Measurements from ENCODE around the gene AQR. TPM values are rescaled to one million over a fixed set of nuclear protein-coding genes. Genes with fewer than 3 reads are reported as not detected.

The AQR gene
- total and polyA plus RNA-seq, 2 of the 8 experiments (the other 6 are each of a cell fraction or from before 2014, with no cell fraction given): 34.5 to 57.6 TPM

DNA sequence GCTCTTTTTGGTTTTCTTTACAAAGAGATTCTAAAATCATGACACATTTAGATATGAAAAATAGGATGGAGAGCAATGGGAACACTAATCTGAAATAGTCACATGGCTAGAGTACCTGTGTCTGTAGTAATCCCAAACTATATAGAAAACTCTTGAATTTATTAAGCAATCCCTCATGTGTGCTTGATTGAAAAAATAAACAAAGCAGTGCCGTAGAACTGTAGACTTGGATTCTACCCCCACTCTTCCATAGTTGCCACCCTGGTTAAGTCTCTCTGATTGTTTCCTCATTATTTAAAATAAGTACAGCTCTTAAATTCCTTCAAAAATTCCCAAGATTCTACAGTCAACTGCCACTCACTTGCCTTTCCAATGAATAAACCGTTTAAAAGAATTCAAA lies 115.3 kb downstream of the AQR start:
- DNase-seq (ENCODE audit: low read depth in 1 of 2, low spot score in 2 of 2) (no peak), FAIRE-seq (no peak)
- no peaks in the 10 kb centered on the region for H3K79me1 ChIP-seq (ENCODE audit: low read depth, low read length)
- ChIA-PET CTCF (ENCODE audit: partially characterized antibody) (interaction anchor here (1.0 to 1.4 kb wide), 3 partner anchors 25 to 43 kb away, joined by 3 read pairs; no protein-coding TSS in a partner anchor), POLR2A (ENCODE audit: partially characterized antibody) (no interaction called here)
- H3K9me3 ChIP-seq (ENCODE audit: insufficient read depth in 2 of 2, low read depth in 1 of 2, low read length in 1 of 2): no peaks in the 10 kb centered on the region
- no peaks in the 10 kb centered on the region for H3K4me1 ChIP-seq (replicated peaks in 1 of 4; ENCODE audit: control insufficient read depth in 3 of 4, insufficient read depth in 4 of 4, low read length in 3 of 4)
- H2BK15ac ChIP-seq (ENCODE audit: low read length): no peak overlapping the region
- H2BK120ac ChIP-seq (replicated peaks; ENCODE audit: low read depth, low read length): no peak overlapping the region
- no peak overlapping the region for H2AFZ ChIP-seq (ENCODE audit: low read length)
- no peak overlapping the region for H3K23ac ChIP-seq (ENCODE audit: insufficient read length)
- no peak overlapping the region for H2BK12ac ChIP-seq (ENCODE audit: low read depth, low read length)
- H3K27me3 ChIP-seq (replicated peaks in 1 of 4; ENCODE audit: control insufficient read depth in 3 of 4, extremely low read depth in 1 of 4, insufficient read depth in 3 of 4, low read length in 3 of 4): no peaks in the 10 kb centered on the region
- no peak overlapping the region for H3K27ac ChIP-seq (ENCODE audit: low read depth, low read length)
- WGBS, 2 experiments (ENCODE audit: extremely low coverage in 1 of 2, insufficient coverage in 1 of 2, insufficient read length in 1 of 2, insufficient replicate concordance in 2 of 2, low coverage in 1 of 2, low lambda C conversion rate in 2 of 2, missing lambda C conversion rate in 1 of 2): 95% methylated on average over 2 of the region's 2 CpGs; no CpG with 5 or more reads in 1 of the 2 experiments
- no peak overlapping the region for H3K9ac ChIP-seq (replicated peaks in 1 of 4; ENCODE audit: extremely low read depth in 1 of 4, low read depth in 3 of 4, low read length in 3 of 4)
- H4K20me1 ChIP-seq (replicated peaks in 1 of 2; ENCODE audit: control insufficient read depth in 1 of 2, insufficient read depth in 2 of 2, low read length in 2 of 2): no peaks in the 10 kb centered on the region
- no peak overlapping the region for H3K4me3 ChIP-seq (ENCODE audit: extremely low read depth in 1 of 4, insufficient read depth in 2 of 4, low read depth in 3 of 4, low read length in 4 of 4)
- H2BK20ac ChIP-seq (ENCODE audit: low read length): no peak overlapping the region
- H2AK5ac ChIP-seq (ENCODE audit: low read depth, low read length): no peak overlapping the region
- H4K91ac ChIP-seq (replicated peaks; ENCODE audit: insufficient read length, low read length): no peak overlapping the region
- H3K18ac ChIP-seq (ENCODE audit: extremely low read depth, low read length): no peak overlapping the region
- TF ChIP-seq SIRT6 (IDR thresholded peaks at IDR 0.05; ENCODE audit: low read length) (no peak), BCL11A (IDR thresholded peaks at IDR 0.05; ENCODE audit: low read depth in 2 of 2, low read length in 2 of 2) (no peak), RFX5 (IDR thresholded peaks at IDR 0.05; ENCODE audit: borderline replicate concordance, low read depth, low read length) (no peak), EZH2 (IDR thresholded peaks at IDR 0.05; ENCODE audit: low read depth, low read length, severe bottlenecking) (no peak), GTF2F1 (IDR thresholded peaks at IDR 0.05; ENCODE audit: borderline replicate concordance, low read depth, low read length) (no peak), ZNF274 (IDR thresholded peaks at IDR 0.05; ENCODE audit: borderline replicate concordance, extremely low read depth, low read length) (no peak), RXRA (IDR thresholded peaks at IDR 0.05; ENCODE audit: insufficient read depth, low read depth, low read length) (no peak)
- H3K14ac ChIP-seq (ENCODE audit: insufficient read length): no peak overlapping the region
- H4K5ac ChIP-seq (ENCODE audit: insufficient read length, low read depth, low read length): no peak overlapping the region
- no peak overlapping the region for H2BK5ac ChIP-seq (ENCODE audit: low read depth, low read length)
- no peak overlapping the region for H3K4me2 ChIP-seq (ENCODE audit: insufficient read depth in 1 of 2, low read depth in 2 of 2, low read length in 2 of 2)
- no peak overlapping the region for H4K8ac ChIP-seq (ENCODE audit: extremely low read depth, insufficient read depth, low read length)
- H3K36me3 ChIP-seq (ENCODE audit: control insufficient read depth in 2 of 4, insufficient read depth in 4 of 4, low read length in 3 of 4): peaks cover 0 to 12% (median 6%) of the 10 kb centered on the region in 4 experiments; a peak in 4 of 8 replicates
- no peaks in the 10 kb centered on the region for H3K79me2 ChIP-seq (ENCODE audit: control insufficient read depth in 1 of 2, insufficient read depth in 2 of 2, low read length in 2 of 2)
- H3K23me2 ChIP-seq (ENCODE audit: low read depth, low read length): no peaks in the 10 kb centered on the region
- no peak overlapping the region for H3K4ac ChIP-seq (replicated peaks; ENCODE audit: insufficient read length, low read depth, low read length)
- H3K56ac ChIP-seq (replicated peaks; ENCODE audit: insufficient read length, low read depth, low read length): no peak overlapping the region
